HepG2 (cell line): Measurements from ENCODE around the gene RHEBL1. TPM values are rescaled to one million over a fixed set of nuclear protein-coding genes. Genes with fewer than 3 reads are reported as not detected.

Experiments used
- BCL6 ChIP-seq: IDR thresholded peaks from 2 replicates; pipeline ENCODE4 v1.6.1; 2016; ENCODE audit warnings: missing genetic modification reagents, missing compliant biosample characterization
- FOXK2 ChIP-seq: fragments of 450-650 bp; IDR thresholded peaks from 2 replicates; pipeline ENCODE4 v1.6.1; 2016
- HIC2 ChIP-seq: sonication (generic); formaldehyde crosslinking; IDR thresholded peaks from 2 replicates; pipeline ENCODE4 v1.9.0; 2022; ENCODE audit warnings: low read depth, missing genetic modification reagents
- MYC ChIP-seq: sonication (generic); formaldehyde crosslinking; IDR thresholded peaks from 2 replicates; pipeline ENCODE4 v1.9.0; 2021; ENCODE audit warnings: missing genetic modification reagents, borderline replicate concordance
- POGZ ChIP-seq: sonication (generic); formaldehyde crosslinking; IDR thresholded peaks from 2 replicates; pipeline ENCODE4 v1.4.0; 2020; ENCODE audit warnings: mild to moderate bottlenecking, missing genetic modification reagents
- RFX3 ChIP-seq: IDR thresholded peaks from 2 replicates; pipeline ENCODE4 v1.6.1; 2016; ENCODE audit warnings: missing biosample characterization, missing genetic modification reagents
- YY1 ChIP-seq: IDR thresholded peaks from 2 replicates; pipeline ENCODE4 v1.6.1; 2011; ENCODE audit warnings: low read length, low read depth, moderate library complexity, mild to moderate bottlenecking; ENCODE audit not compliant: insufficient read depth, insufficient replicate concordance
- ZNF343 ChIP-seq: sonication (generic); formaldehyde crosslinking; IDR thresholded peaks from 2 replicates; pipeline ENCODE4 v1.4.0; 2020; ENCODE audit warnings: mild to moderate bottlenecking, missing genetic modification reagents
- ZNF781 ChIP-seq: sonication (generic); formaldehyde crosslinking; IDR thresholded peaks from 2 replicates; pipeline ENCODE4 v1.5.1; 2020; ENCODE audit warnings: borderline replicate concordance, mild to moderate bottlenecking, missing genetic modification reagents; ENCODE audit errors: not compliant biosample characterization
- ZNF891 ChIP-seq: sonication (generic); formaldehyde crosslinking; IDR thresholded peaks from 2 replicates; pipeline ENCODE4 v1.5.0; 2020; ENCODE audit warnings: mild to moderate bottlenecking, missing genetic modification reagents
- polyA plus RNA-seq, 8 experiments: library from polyadenylated mRNA; depleted of rRNA in 3 of 8; stranded (reverse) in 7 of 8; unstranded in 1 of 8; fragments of >200 nt; fragmentation: Illumina TruSeq in 4 of 8; extraction: Trizol in 4 of 8; gene quantifications; 2 replicates each; pipeline versions ENCODE4 v1.2.1 to v1.2.3, GENCODE V29; 2011 to 2016; ENCODE audit warnings: low read depth in 4 of 8, missing spikeins in 1 of 8, mixed read lengths in 1 of 8; ENCODE audit not compliant: insufficient read depth in 1 of 8
- total RNA-seq, 5 experiments: library from RNA; depleted of rRNA; stranded (reverse); fragments of >200 nt; fragmentation: Illumina TruSeq; extraction: Trizol; gene quantifications; 2 replicates each; pipeline ENCODE4 v1.2.3, GENCODE V29; 2016; ENCODE audit warnings: low read depth in 1 of 5
- TF ChIP-seq, protein P1 (sequence below), 2 experiments: fragments of 450-650 bp in 1 of 2; sonication (generic) in 1 of 2; formaldehyde crosslinking in 1 of 2; IDR thresholded peaks; 2 replicates each; pipeline versions ENCODE4 v1.6.1 to v1.8.0; 2016 to 2022; ENCODE audit warnings: antibody characterized with exemption in 1 of 2, mild to moderate bottlenecking in 1 of 2, missing genetic modification reagents in 1 of 2
- TF ChIP-seq, protein P2 (sequence below): sonication (generic); formaldehyde crosslinking; IDR thresholded peaks from 2 replicates; pipeline ENCODE4 v1.4.0; 2020; ENCODE audit warnings: missing genetic modification reagents, low read depth, mild to moderate bottlenecking, borderline replicate concordance
- TF ChIP-seq, protein P3 (sequence below): sonication (generic); formaldehyde crosslinking; conservative IDR thresholded peaks from 2 replicates; pipeline ENCODE4 v1.4.0; 2020; ENCODE audit warnings: missing genetic modification reagents

RHEBL1 gene
- total and polyA plus RNA-seq, 2 of the 13 experiments (the other 11 are each of a cell fraction or from before 2014, with no cell fraction given): 1.4 to 2.5 TPM

DNA sequence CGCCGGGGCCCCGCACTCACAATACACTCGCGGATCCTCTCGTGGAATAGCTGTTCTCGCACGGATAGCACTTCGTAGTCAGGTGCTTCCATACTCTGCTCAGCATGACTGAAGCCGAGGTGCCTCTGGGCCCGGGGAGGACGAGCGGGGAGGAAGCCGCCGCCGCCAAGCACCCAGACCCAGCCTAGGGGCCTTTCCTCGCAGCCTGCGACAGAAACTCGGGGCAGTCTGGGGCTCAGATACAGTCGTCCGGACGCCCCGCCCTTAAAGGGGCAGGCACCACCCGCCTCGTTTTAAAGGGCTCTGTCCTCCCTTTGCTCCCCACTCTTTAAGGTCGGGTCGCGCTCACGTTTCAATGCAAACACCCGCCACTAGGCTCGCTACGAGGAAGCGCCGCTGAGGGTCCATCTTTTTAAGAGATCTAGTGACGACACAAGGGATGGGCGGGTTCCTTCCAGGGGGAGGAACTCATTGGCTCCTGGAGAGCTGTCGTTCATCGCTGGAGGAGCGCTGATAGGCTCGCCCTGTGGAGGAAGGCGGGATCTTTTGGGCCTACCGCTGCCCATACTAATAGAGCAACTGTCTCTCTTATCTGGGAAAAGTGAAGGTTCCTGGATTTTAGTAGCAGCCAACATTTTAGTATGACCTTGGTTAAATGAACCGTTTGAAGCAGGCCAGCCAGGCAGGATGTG lies 40.8 kb upstream of the RHEBL1 start, which contains the start of gene LMBR1L (continued):
- TF ChIP-seq, protein P1, sequence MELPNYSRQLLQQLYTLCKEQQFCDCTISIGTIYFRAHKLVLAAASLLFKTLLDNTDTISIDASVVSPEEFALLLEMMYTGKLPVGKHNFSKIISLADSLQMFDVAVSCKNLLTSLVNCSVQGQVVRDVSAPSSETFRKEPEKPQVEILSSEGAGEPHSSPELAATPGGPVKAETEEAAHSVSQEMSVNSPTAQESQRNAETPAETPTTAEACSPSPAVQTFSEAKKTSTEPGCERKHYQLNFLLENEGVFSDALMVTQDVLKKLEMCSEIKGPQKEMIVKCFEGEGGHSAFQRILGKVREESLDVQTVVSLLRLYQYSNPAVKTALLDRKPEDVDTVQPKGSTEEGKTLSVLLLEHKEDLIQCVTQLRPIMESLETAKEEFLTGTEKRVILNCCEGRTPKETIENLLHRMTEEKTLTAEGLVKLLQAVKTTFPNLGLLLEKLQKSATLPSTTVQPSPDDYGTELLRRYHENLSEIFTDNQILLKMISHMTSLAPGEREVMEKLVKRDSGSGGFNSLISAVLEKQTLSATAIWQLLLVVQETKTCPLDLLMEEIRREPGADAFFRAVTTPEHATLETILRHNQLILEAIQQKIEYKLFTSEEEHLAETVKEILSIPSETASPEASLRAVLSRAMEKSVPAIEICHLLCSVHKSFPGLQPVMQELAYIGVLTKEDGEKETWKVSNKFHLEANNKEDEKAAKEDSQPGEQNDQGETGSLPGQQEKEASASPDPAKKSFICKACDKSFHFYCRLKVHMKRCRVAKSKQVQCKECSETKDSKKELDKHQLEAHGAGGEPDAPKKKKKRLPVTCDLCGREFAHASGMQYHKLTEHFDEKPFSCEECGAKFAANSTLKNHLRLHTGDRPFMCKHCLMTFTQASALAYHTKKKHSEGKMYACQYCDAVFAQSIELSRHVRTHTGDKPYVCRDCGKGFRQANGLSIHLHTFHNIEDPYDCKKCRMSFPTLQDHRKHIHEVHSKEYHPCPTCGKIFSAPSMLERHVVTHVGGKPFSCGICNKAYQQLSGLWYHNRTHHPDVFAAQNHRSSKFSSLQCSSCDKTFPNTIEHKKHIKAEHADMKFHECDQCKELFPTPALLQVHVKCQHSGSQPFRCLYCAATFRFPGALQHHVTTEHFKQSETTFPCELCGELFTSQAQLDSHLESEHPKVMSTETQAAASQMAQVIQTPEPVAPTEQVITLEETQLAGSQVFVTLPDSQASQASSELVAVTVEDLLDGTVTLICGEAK (IDR thresholded peaks at IDR 0.05): no peak
- TF ChIP-seq, protein P1 (CRISPR knock-in tag; IDR thresholded peaks at IDR 0.05): no peak; the same call in 1 of the 2 replicates
- no peak for TF ChIP-seq HIC2 (CRISPR knock-in tag)
- TF ChIP-seq ZNF343: no peak
- peak; percentile 64; the same call in 1 of the 2 replicates for TF ChIP-seq ZNF891 (CRISPR knock-in tag)
- no peak for TF ChIP-seq FOXK2
- peak; percentile 58 for TF ChIP-seq POGZ
- TF ChIP-seq, protein P2, sequence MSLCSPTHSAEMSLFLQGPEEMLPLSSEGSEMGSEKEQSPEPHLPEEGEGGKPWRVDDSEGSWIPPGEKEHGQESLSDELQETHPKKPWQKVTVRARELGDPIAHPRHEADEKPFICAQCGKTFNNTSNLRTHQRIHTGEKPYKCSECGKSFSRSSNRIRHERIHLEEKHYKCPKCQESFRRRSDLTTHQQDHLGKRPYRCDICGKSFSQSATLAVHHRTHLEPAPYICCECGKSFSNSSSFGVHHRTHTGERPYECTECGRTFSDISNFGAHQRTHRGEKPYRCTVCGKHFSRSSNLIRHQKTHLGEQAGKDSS (CRISPR knock-in tag): no peak
- no peak; the same call in 1 of the 2 replicates for TF ChIP-seq BCL6
- TF ChIP-seq RFX3: no peak
- TF ChIP-seq, protein P3, sequence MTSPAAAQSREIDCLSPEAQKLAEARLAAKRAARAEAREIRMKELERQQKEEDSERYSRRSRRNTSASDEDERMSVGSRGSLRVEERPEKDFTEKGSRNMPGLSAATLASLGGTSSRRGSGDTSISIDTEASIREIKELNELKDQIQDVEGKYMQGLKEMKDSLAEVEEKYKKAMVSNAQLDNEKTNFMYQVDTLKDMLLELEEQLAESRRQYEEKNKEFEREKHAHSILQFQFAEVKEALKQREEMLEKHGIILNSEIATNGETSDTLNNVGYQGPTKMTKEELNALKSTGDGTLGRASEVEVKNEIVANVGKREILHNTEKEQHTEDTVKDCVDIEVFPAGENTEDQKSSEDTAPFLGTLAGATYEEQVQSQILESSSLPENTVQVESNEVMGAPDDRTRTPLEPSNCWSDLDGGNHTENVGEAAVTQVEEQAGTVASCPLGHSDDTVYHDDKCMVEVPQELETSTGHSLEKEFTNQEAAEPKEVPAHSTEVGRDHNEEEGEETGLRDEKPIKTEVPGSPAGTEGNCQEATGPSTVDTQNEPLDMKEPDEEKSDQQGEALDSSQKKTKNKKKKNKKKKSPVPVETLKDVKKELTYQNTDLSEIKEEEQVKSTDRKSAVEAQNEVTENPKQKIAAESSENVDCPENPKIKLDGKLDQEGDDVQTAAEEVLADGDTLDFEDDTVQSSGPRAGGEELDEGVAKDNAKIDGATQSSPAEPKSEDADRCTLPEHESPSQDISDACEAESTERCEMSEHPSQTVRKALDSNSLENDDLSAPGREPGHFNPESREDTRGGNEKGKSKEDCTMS: no peak
- TF ChIP-seq YY1: peak; percentile 68
- peak; percentile 54 for TF ChIP-seq ZNF781 (CRISPR knock-in tag)
- TF ChIP-seq MYC (CRISPR knock-in tag): peak; percentile 54; the same call in 1 of the 2 replicates
